ENCODE measurements around the gene TCF7.

TCF7 gene

GRCh38 chr5:134176511-134177368 lies 62.3 kb downstream of the TCF7 start, which contains the start of gene SKP1:
TSS of gene SKP1 (minus strand) at chr5:134176950. CDS start at chr5:134174022, 2,928 bp downstream.
- DNase-seq: peak in 54 of 56 donors; percentile 41 to 93 (median 78)

- DNase-seq: peak in 7 of 56 donors; percentile 16 to 82 (median 58)
Measured at GRCh38 chr5:134177369-134178095, 63.1 kb downstream of the TCF7 start.

GRCh38 chr5:134178096-134178419 lies 63.6 kb downstream of the TCF7 start:
- no peak for DNase-seq

- no peak for DNase-seq
Measured at GRCh38 chr5:134183481-134183880, 69.0 kb downstream of the TCF7 start.

DNA sequence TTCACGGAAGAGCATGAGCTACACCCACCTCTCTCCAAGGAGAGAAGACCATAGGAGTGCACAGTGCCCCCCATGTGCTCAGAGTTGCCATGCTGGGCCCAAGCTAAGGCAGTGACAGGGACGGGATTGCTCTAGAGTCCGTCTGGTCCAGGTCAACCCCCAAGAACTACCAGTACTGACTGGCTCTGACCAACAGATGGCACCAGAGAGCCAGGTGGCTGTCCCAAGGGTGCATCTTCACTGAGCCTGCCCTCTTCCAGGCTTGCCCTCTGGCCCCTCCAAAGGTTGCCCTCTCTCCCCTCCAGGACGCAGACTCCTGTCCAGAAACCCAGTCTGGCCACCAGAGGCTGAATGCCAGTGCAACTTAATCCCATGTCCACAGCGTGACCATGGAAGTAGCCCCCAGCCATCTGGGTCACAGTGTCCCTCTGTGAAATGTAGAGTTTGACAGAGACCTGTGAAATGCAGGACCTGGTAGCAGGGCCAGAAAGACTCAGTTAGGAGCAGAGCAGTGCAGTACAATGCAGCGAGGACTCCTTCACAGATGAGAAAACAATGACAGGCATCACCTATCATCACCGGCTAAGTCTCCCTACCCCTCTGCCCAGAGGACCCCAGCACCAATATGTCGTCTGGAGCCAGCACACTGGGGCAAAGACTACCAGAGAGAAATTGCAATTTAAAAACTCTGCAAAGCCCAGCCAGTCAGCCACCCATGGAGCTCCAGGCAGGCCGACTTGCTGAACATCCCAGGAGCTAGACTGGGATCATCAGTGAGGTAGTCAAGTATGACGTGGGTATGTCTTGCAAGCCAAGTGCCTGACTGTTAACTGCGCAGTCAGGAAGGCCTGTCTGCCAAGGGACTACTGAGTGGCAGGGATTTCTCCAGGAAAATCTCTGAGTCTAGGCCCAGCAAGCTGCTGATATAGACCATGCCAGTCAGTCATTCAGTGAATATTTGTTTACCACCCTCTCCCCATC lies 70.0 kb downstream of the TCF7 start:
- peak in 48 of 56 donors; percentile 2 to 73 (median 31) for DNase-seq

DNA sequence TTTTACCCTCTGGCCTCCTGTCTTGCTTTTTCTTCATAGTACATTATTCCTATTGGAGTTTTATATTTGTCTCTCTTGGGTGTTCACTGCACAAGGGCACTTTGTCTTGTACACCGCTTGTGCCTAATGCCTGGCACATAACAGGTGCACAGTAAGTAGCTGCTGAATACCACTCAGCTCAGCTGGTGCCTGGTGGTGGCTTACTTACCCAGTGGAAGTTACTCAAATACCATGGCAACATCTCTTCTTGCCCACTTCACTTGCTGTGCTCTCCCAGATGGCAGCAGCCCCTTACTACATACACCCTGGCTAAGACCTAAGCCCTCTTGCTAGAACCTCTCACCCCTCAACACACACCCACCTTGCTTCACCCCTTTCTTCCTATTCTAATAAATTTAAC lies 73.6 kb downstream of the TCF7 start:
- DNase-seq: no peak

- no peak for DNase-seq
Measured at GRCh38 chr5:134189031-134189430, 74.5 kb downstream of the TCF7 start.

- no peak for DNase-seq
Measured at GRCh38 chr5:134195666-134196065, 81.2 kb downstream of the TCF7 start.
